ENCODE results near the gene BOLA1. TPM values are rescaled to one million over a fixed set of nuclear protein-coding genes. Genes with fewer than 3 reads are reported as not detected.

BOLA1 gene
- total and polyA plus RNA-seq, 2 of the 13 experiments (the other 11 are each of a cell fraction or from before 2014, with no cell fraction given) = 3.2 to 4.2 TPM

- TF ChIP-seq ATF6 (CRISPR knock-in tag; conservative IDR thresholded peaks at IDR 0.05) (no peak), PRMT3 (CRISPR knock-in tag; IDR thresholded peaks at IDR 0.05; ENCODE audit: borderline replicate concordance, low read depth) (0 out of 2 replicates have a peak, but pooled peaks have one; percentile 46), ZBTB1 (CRISPR knock-in tag; IDR thresholded peaks at IDR 0.05; ENCODE audit: borderline replicate concordance) (no peak), ZBTB20 (CRISPR knock-in tag; IDR thresholded peaks at IDR 0.05; ENCODE audit: borderline replicate concordance, low read depth) (no peak; the same call in 1 of the 2 replicates), HMGXB4 (CRISPR knock-in tag; IDR thresholded peaks at IDR 0.05; ENCODE audit: borderline replicate concordance in 1 of 2, low read depth in 1 of 2) (peak in 1 of 2 experiments; percentile 21; a peak in 2 of 4 replicates), YEATS4 (CRISPR knock-in tag; IDR thresholded peaks at IDR 0.05; ENCODE audit: borderline replicate concordance) (peak; percentile 41; the same call in 1 of the 2 replicates), XRCC5 (optimal IDR thresholded peaks at IDR 0.05; ENCODE audit: low read length) (no peak), FOXK2 (IDR thresholded peaks at IDR 0.05) (no peak), ZNF333 (CRISPR knock-in tag; IDR thresholded peaks at IDR 0.05; ENCODE audit: borderline replicate concordance) (0 out of 2 replicates have a peak, but pooled peaks have one; percentile 35), ZNF431 (CRISPR knock-in tag; IDR thresholded peaks at IDR 0.05; ENCODE audit: borderline replicate concordance, low read depth) (no peak), RXRA (CRISPR knock-in tag; IDR thresholded peaks at IDR 0.05) (no peak), ZNF569 (CRISPR knock-in tag; IDR thresholded peaks at IDR 0.05; ENCODE audit: borderline replicate concordance) (no peak), CREB1 (IDR thresholded peaks at IDR 0.05) (peak; percentile 58), CREB1 (CRISPR knock-in tag; IDR thresholded peaks at IDR 0.05) (peak; percentile 88), HOXA5 (CRISPR knock-in tag; IDR thresholded peaks at IDR 0.05) (no peak), MLX (CRISPR knock-in tag; IDR thresholded peaks at IDR 0.05) (no peak), HDAC6 (IDR thresholded peaks at IDR 0.05; ENCODE audit: low read depth, low read length) (no peak), ZNF639 (CRISPR knock-in tag; conservative IDR thresholded peaks at IDR 0.05) (no peak), ZNF543 (CRISPR knock-in tag; IDR thresholded peaks at IDR 0.05) (no peak; the same call in 1 of the 2 replicates), ZZZ3 (CRISPR knock-in tag; IDR thresholded peaks at IDR 0.05; ENCODE audit: borderline replicate concordance) (no peak), POLR2AphosphoS5 (IDR thresholded peaks at IDR 0.05; ENCODE audit: low read depth, low read length) (peak; percentile 76), SRSF1 (optimal IDR thresholded peaks at IDR 0.05; ENCODE audit: low read depth, low read length) (peak; percentile 81)
Observed at GRCh38 chr1:149887456-149888246, 11.7 kb upstream of the BOLA1 start (continued).

Measured in HepG2 (cell line).